ENCODE results near the gene TRMU. TPM values are rescaled to one million over a fixed set of nuclear protein-coding genes. Genes with fewer than 3 reads are reported as not detected.

Gene TRMU
- total RNA-seq, 2 experiments from 2014 or later: 84.0 to 84.6 TPM

DNA sequence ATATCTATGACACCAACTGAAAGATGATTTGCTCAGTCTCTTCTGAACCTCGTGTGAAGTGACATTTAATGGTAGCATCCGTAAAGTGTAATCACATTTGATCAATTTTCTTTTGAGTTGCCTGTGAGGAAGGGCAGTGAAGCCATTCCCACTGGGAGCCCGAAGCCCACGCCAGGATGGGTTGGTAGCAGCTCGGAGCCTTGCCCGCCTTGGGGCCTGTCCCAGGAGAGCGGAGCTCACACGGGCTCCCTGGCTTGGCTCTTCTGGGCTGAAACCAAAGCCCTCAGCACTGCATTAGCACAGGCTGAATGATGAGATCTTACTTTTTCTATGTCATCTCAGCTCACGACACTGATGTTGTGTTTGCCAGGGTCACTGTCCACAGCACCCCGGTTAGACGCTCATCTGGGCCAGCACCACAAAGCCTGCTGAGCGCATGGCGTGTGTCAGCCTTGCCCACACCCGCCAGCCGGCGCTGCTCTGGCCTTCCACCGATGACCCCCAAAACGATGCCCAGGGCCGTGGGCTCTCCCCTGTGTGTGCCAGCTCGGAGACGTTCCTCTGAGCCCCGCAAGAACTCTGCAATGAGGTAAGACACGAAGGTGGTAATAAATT is 9.3 kb upstream of the TRMU start:
- Mint-ChIP-seq H3K27ac (no peak overlapping the region), H3K4me1 (ENCODE audit: low read depth) (no peaks in the 10 kb centered on the region), H3K4me3 (no peak overlapping the region), H3K36me3 (ENCODE audit: low read depth) (peaks cover 68% of the 10 kb centered on the region), H3K9me3 (ENCODE audit: insufficient read depth) (no peaks in the 10 kb centered on the region), H3K27me3 (ENCODE audit: low read depth) (no peaks in the 10 kb centered on the region)
- no peak for DNase-seq
- CTCF ChIA-PET: no interaction called here
- ATAC-seq: no peak
- POLR2A ChIA-PET: no interaction called here

DNA sequence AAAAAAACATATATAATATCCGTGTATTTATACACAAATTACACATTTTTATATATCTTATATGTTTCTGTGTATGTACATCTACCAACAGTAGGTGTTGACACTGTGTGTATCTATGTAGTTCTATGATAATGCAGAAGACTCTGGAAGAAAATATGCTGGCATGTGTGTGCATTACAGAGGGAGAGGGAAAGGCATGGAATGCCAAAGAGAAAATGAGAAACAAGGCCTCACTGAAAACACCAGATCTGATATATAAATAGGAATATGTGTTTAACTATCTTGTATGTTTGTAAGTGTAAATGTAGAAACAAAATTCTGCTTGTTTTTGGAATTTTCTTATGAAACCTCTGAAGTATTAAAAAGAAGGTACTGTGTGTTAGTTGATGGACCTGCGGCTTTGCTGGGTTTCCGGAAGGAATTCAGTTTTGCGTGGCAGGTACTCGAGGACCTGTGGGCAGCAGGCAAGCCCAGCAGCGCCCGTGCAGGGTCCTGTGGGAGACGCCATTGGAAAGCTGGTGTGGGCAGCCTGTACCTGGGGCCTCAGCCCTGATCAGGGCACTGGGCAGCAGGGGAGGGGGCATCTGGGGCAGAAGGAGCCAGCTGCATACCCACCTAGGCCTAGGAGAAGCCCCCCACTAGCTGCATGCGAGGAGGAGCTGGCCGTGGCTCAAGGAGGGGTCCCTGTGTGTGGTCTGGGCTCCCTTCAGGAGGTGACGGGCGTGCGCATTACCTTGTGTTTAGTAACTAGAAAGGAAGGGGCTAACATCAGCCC is 7.6 kb upstream of the TRMU start:
- no peaks in the 10 kb centered on the region for H3K4me1 Mint-ChIP-seq (ENCODE audit: low read depth)
- ATAC-seq (no peak), DNase-seq (no peak)
- no peaks in the 10 kb centered on the region for H3K27me3 Mint-ChIP-seq (ENCODE audit: low read depth)
- POLR2A ChIA-PET: no interaction called here
- no peak overlapping the region for H3K27ac Mint-ChIP-seq
- no peak overlapping the region for H3K4me3 Mint-ChIP-seq
- no peaks in the 10 kb centered on the region for H3K9me3 Mint-ChIP-seq (ENCODE audit: insufficient read depth)
- peaks cover 65% of the 10 kb centered on the region for H3K36me3 Mint-ChIP-seq (ENCODE audit: low read depth)
- CTCF ChIA-PET: interaction anchor here (1.0 kb wide), 1 partner anchor 13 kb away, joined by 3 read pairs; no protein-coding TSS in a partner anchor

DNA sequence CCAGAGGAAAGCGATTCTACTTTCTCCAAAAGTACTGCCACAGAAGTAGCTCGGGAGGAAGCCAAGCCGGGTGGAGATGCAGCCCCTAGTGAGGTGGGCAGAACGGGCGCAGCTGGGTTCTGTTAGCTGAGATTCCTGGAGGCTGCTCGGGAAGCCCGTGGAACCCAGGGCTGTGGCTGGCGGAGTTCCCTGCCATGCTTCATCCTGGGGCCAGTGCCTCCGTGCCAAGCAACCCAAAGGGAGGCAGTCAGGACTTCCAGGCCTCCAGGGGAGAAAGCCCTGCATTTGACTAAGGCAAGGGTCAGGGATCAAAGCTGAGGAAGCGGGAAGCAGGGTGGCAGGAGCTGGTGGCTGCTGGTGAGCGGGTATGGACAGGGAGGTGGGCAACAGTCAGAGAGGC is 6.7 kb upstream of the TRMU start:
- H3K9me3 Mint-ChIP-seq (ENCODE audit: insufficient read depth): no peaks in the 10 kb centered on the region
- no peak overlapping the region for H3K27ac Mint-ChIP-seq
- H3K27me3 Mint-ChIP-seq (ENCODE audit: low read depth): no peaks in the 10 kb centered on the region
- POLR2A ChIA-PET: no interaction called here
- no peaks in the 10 kb centered on the region for H3K4me1 Mint-ChIP-seq (ENCODE audit: low read depth)
- ATAC-seq (no peak), DNase-seq (no peak)
- no peak overlapping the region for H3K4me3 Mint-ChIP-seq
- peaks cover 68% of the 10 kb centered on the region for H3K36me3 Mint-ChIP-seq (ENCODE audit: low read depth)
- CTCF ChIA-PET: interaction anchor here (1.0 kb wide), 1 partner anchor 14 kb away, joined by 3 read pairs; no protein-coding TSS in a partner anchor

DNA sequence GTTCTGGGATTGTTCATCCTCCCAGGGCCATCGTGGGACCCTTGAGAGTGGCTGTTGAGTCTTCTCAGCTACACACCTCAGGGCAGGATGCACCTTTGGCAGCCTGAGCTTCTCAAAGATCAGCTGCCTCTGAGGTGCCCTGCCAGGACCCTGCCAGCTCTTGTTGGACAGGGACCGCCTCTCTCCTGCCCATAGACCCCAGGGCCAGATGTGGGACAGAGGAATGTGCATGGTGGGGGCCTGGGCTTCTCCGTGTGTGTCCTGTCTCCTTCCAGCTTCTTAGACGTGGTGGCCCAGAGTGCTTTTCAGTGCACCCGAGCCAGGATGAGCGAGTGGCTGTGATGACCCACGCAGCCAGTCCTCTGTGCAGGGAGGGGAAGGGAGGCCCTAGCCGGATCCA is 5.9 kb upstream of the TRMU start:
- Mint-ChIP-seq H3K4me3 (no peak overlapping the region), H3K36me3 (ENCODE audit: low read depth) (peaks cover 67% of the 10 kb centered on the region), H3K27ac (no peak overlapping the region), H3K9me3 (ENCODE audit: insufficient read depth) (no peaks in the 10 kb centered on the region), H3K27me3 (ENCODE audit: low read depth) (no peaks in the 10 kb centered on the region), H3K4me1 (ENCODE audit: low read depth) (peaks cover 2% of the 10 kb centered on the region)
- ChIA-PET POLR2A (no interaction called here), CTCF (no interaction called here)
- ATAC-seq: no peak
- no peak for DNase-seq

DNA sequence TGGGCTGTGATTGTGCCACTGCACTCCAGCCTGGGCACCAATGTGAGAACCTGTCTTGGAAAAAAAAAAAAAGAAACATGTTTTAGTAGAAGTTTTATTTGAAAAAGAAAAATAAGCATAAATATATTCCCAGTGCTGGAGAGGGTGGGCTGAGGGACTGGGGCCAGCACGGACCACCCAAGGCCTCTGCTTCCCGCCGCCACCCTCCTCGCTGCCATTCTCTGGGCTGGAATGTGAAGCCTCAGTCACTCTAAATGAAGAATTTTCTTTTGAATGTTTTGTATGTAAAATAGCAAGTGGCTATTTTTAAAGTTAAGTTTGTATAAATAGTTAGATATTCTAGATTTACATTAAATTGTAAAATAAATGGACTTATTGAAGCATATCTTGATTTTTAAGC is 5.1 kb upstream of the TRMU start:
- H3K4me3 Mint-ChIP-seq: no peak overlapping the region
- H3K4me1 Mint-ChIP-seq (ENCODE audit: low read depth): peaks cover 6% of the 10 kb centered on the region
- ChIA-PET CTCF (no interaction called here), POLR2A (no interaction called here)
- no peaks in the 10 kb centered on the region for H3K27me3 Mint-ChIP-seq (ENCODE audit: low read depth)
- H3K27ac Mint-ChIP-seq: no peak overlapping the region
- no peak for ATAC-seq
- no peak for DNase-seq
- no peaks in the 10 kb centered on the region for H3K9me3 Mint-ChIP-seq (ENCODE audit: insufficient read depth)
- peaks cover 60% of the 10 kb centered on the region for H3K36me3 Mint-ChIP-seq (ENCODE audit: low read depth)

GRCh38 chr22:46331496-46331895 is 4.0 kb upstream of the TRMU start:
- no peak overlapping the region for H3K27ac Mint-ChIP-seq
- H3K36me3 Mint-ChIP-seq (ENCODE audit: low read depth): peaks cover 55% of the 10 kb centered on the region
- ATAC-seq (no peak), DNase-seq (no peak)
- H3K4me1 Mint-ChIP-seq (ENCODE audit: low read depth): peaks cover 8% of the 10 kb centered on the region
- ChIA-PET POLR2A (interaction anchor here (0.9 kb wide), 1 partner anchor 9 kb away, joined by 3 read pairs; no protein-coding TSS in a partner anchor), CTCF (no interaction called here)
- no peaks in the 10 kb centered on the region for H3K27me3 Mint-ChIP-seq (ENCODE audit: low read depth)
- H3K4me3 Mint-ChIP-seq: no peak overlapping the region
- no peaks in the 10 kb centered on the region for H3K9me3 Mint-ChIP-seq (ENCODE audit: insufficient read depth)

GRCh38 chr22:46336119-46337078 is 885 bp downstream of the TRMU start:
- H3K4me3 Mint-ChIP-seq: peak overlapping the region; percentile 95
- ChIA-PET POLR2A (interaction anchor here (0.7 to 1.6 kb wide), 6 partner anchors 17 to 251 kb away, joined by 3 to 4 read pairs (median 3); partner anchors contain the start of gene TTC38), CTCF (interaction anchor here (0.8 to 1.8 kb wide), 6 partner anchors 29 to 412 kb away, joined by 3 to 5 read pairs (median 3); no protein-coding TSS in a partner anchor)
- H3K36me3 Mint-ChIP-seq (ENCODE audit: low read depth): peaks cover 64% of the 10 kb centered on the region
- no peaks in the 10 kb centered on the region for H3K27me3 Mint-ChIP-seq (ENCODE audit: low read depth)
- DNase-seq (peak; percentile 35), ATAC-seq (peak; percentile 18)
- peaks cover 21% of the 10 kb centered on the region for H3K4me1 Mint-ChIP-seq (ENCODE audit: low read depth)
- H3K9me3 Mint-ChIP-seq (ENCODE audit: insufficient read depth): no peaks in the 10 kb centered on the region
- H3K27ac Mint-ChIP-seq: peak overlapping the region; percentile 93

DNA sequence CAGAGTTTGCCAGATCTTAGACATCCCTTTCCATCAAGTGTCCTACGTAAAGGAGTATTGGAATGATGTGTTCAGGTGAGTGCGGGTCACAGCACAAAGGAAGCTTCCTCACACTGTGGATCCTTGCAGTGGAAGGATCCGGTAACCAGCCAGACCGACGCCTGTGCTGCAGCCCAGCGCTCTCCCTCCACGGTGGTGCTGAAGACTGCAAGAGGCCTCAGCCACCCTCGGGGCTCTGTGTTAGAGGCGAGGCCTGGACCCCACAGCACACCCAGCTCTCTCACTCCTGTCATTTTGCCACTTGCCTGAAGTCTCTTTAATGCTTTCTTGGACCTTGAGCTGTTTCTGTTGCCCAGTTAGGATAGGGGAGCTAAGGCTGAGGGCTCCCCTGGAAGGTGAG is 2.4 kb downstream of the TRMU start:
- H3K27ac Mint-ChIP-seq: no peak overlapping the region
- H3K4me3 Mint-ChIP-seq: no peak overlapping the region
- no peak for ATAC-seq
- ChIA-PET POLR2A (no interaction called here), CTCF (interaction anchor here (1.4 kb wide), 1 partner anchor 331 kb away, joined by 6 read pairs; no protein-coding TSS in a partner anchor)
- peaks cover 71% of the 10 kb centered on the region for H3K36me3 Mint-ChIP-seq (ENCODE audit: low read depth)
- H3K4me1 Mint-ChIP-seq (ENCODE audit: low read depth): peaks cover 21% of the 10 kb centered on the region
- H3K9me3 Mint-ChIP-seq (ENCODE audit: insufficient read depth): no peaks in the 10 kb centered on the region
- H3K27me3 Mint-ChIP-seq (ENCODE audit: low read depth): no peaks in the 10 kb centered on the region
- no peak for DNase-seq

- no peaks in the 10 kb centered on the region for H3K27me3 Mint-ChIP-seq (ENCODE audit: low read depth)
- POLR2A ChIA-PET: no interaction called here
- peaks cover 70% of the 10 kb centered on the region for H3K36me3 Mint-ChIP-seq (ENCODE audit: low read depth)
- no peak for ATAC-seq
- no peak for DNase-seq
- H3K4me1 Mint-ChIP-seq (ENCODE audit: low read depth): peaks cover 21% of the 10 kb centered on the region
- no peak overlapping the region for H3K27ac Mint-ChIP-seq
- CTCF ChIA-PET: interaction anchor here (1.4 kb wide), 1 partner anchor 332 kb away, joined by 6 read pairs; no protein-coding TSS in a partner anchor
- no peak overlapping the region for H3K4me3 Mint-ChIP-seq
- no peaks in the 10 kb centered on the region for H3K9me3 Mint-ChIP-seq (ENCODE audit: insufficient read depth)
These were observed 3.1 kb downstream of the TRMU start for GRCh38 chr22:46338636-46339035.

DNA sequence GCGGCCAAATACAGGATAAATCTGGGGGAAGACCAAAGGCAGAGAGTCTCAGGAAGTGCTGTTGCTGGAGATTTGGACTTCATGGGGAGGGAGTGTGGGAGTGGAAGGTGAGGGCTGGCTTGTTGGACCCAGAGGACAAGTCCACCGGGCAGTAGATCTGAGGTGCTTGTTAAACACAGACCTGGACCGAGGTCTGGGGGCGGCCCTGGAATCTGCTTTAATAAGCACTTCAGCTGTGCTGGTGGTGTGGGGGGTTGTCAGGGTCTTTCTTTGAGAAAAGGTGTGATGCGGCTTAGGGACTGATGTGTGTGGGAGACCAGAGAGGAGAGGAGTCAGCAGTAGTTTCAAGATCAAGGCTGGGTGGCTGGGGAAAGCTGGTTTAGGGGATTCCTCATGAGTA is 4.4 kb downstream of the TRMU start:
- H3K9me3 Mint-ChIP-seq (ENCODE audit: insufficient read depth): no peaks in the 10 kb centered on the region
- no peaks in the 10 kb centered on the region for H3K27me3 Mint-ChIP-seq (ENCODE audit: low read depth)
- H3K4me1 Mint-ChIP-seq (ENCODE audit: low read depth): peaks cover 18% of the 10 kb centered on the region
- peaks cover 71% of the 10 kb centered on the region for H3K36me3 Mint-ChIP-seq (ENCODE audit: low read depth)
- H3K4me3 Mint-ChIP-seq: no peak overlapping the region
- DNase-seq: no peak
- no peak for ATAC-seq
- ChIA-PET POLR2A (interaction anchor here (1.1 kb wide), 1 partner anchor 8 kb away, joined by 3 read pairs; no protein-coding TSS in a partner anchor), CTCF (no interaction called here)
- no peak overlapping the region for H3K27ac Mint-ChIP-seq

- Mint-ChIP-seq H3K27ac (no peak overlapping the region), H3K36me3 (ENCODE audit: low read depth) (peaks cover 75% of the 10 kb centered on the region), H3K9me3 (ENCODE audit: insufficient read depth) (no peaks in the 10 kb centered on the region), H3K4me1 (ENCODE audit: low read depth) (peaks cover 15% of the 10 kb centered on the region), H3K27me3 (ENCODE audit: low read depth) (no peaks in the 10 kb centered on the region), H3K4me3 (no peak overlapping the region)
- ATAC-seq: no peak
- DNase-seq: no peak
- CTCF ChIA-PET: interaction anchor here (1.1 kb wide), 1 partner anchor 27 kb away, joined by 4 read pairs; no protein-coding TSS in a partner anchor
- POLR2A ChIA-PET: interaction anchor here (1.1 kb wide), 1 partner anchor 9 kb away, joined by 3 read pairs; no protein-coding TSS in a partner anchor
These were observed 5.2 kb downstream of the TRMU start for GRCh38 chr22:46340676-46341075.

Measured in activated CD8-positive, alpha-beta T cell treated with anti-CD3 and anti-CD28 coated beads, Interleukin-2, amount 10 ng/mL, durations not matched to agents 7 days and 5 days (primary cell).